ENCODE measurements around the gene FGF4.

The FGF4 gene

GRCh38 chr11:69807106-69807815, 32.1 kb upstream of the FGF4 start:
- no peak for DNase-seq (ENCODE audit: low read depth in 2 of 2)

- DNase-seq (ENCODE audit: low read depth in 2 of 2): no peak
Observed at GRCh38 chr11:69804769-69805508, 29.8 kb upstream of the FGF4 start.

- no peak for DNase-seq (ENCODE audit: low read depth in 2 of 2)
Observed at GRCh38 chr11:69803604-69804218, 28.6 kb upstream of the FGF4 start.

- DNase-seq (ENCODE audit: low read depth in 2 of 2): no peak
Observed at GRCh38 chr11:69803022-69803421, 27.9 kb upstream of the FGF4 start.

- DNase-seq (ENCODE audit: low read depth in 2 of 2): no peak
Observed at GRCh38 chr11:69802590-69802989, 27.4 kb upstream of the FGF4 start.

GRCh38 chr11:69801513-69802335, 26.6 kb upstream of the FGF4 start:
- peak in 1 of 2 donors; percentile 12 for DNase-seq (ENCODE audit: low read depth in 2 of 2)

- DNase-seq (ENCODE audit: low read depth in 2 of 2): no peak
Observed at GRCh38 chr11:69800278-69800677, 25.1 kb upstream of the FGF4 start.

GRCh38 chr11:69799582-69799981, 24.4 kb upstream of the FGF4 start:
- no peak for DNase-seq (ENCODE audit: low read depth in 2 of 2)

GRCh38 chr11:69799097-69799496, 24.0 kb upstream of the FGF4 start:
- DNase-seq (ENCODE audit: low read depth in 2 of 2): no peak

GRCh38 chr11:69797737-69798528, 22.8 kb upstream of the FGF4 start:
- no peak for DNase-seq (ENCODE audit: low read depth in 2 of 2)

- DNase-seq (ENCODE audit: low read depth in 2 of 2): no peak
Observed at GRCh38 chr11:69797156-69797555, 22.0 kb upstream of the FGF4 start.

GRCh38 chr11:69796063-69796462, 20.9 kb upstream of the FGF4 start:
- DNase-seq (ENCODE audit: low read depth in 2 of 2): no peak

GRCh38 chr11:69791276-69792180, 16.4 kb upstream of the FGF4 start:
- no peak for DNase-seq (ENCODE audit: low read depth in 2 of 2)

- DNase-seq (ENCODE audit: low read depth in 2 of 2): no peak
Observed at GRCh38 chr11:69788956-69789355, 13.8 kb upstream of the FGF4 start.

GRCh38 chr11:69787906-69788305, 12.8 kb upstream of the FGF4 start:
- no peak for DNase-seq (ENCODE audit: low read depth in 2 of 2)

GRCh38 chr11:69787457-69787856, 12.3 kb upstream of the FGF4 start:
- DNase-seq (ENCODE audit: low read depth in 2 of 2): no peak

- no peak for DNase-seq (ENCODE audit: low read depth in 2 of 2)
Observed at GRCh38 chr11:69781241-69781640, 6.1 kb upstream of the FGF4 start.

GRCh38 chr11:69778373-69778772, 3.2 kb upstream of the FGF4 start:
- no peak for DNase-seq (ENCODE audit: low read depth in 2 of 2)

GRCh38 chr11:69774354-69775162, 583 bp downstream of the FGF4 start:
- DNase-seq (ENCODE audit: low read depth in 2 of 2): no peak
